Effector memory CD8-positive, alpha-beta T cell (primary cell): Measurements from ENCODE around the gene THSD7A.

Experiments
- ATAC-seq: fragments of 150-1000 bp; cut with Tn5 transposase; replicated peaks from 2 replicates; pipeline ENCODE4 v1.10.0; 2021; ENCODE audit warnings: mild to moderate bottlenecking, moderate library complexity
- DNase-seq, 3 experiments: peaks; one replicate each; pipeline ENCODE4 v3.0.0; 2021
- H3K27ac Mint-ChIP-seq, 2 donors: one replicate each; pipeline ENCODE4 v1.8.0; 2022; ENCODE audit warnings: mild to moderate bottlenecking in 2 of 2, mixed read lengths in 2 of 2, moderate library complexity in 2 of 2
- H3K27me3 Mint-ChIP-seq, 2 donors: one replicate each; pipeline ENCODE4 v1.8.0; 2022; ENCODE audit warnings: mixed read lengths in 2 of 2
- H3K36me3 Mint-ChIP-seq: one replicate; pipeline ENCODE4 v1.8.0; 2022; ENCODE audit warnings: mild to moderate bottlenecking, moderate library complexity, mixed read lengths; ENCODE audit not compliant: insufficient read depth
- H3K4me1 Mint-ChIP-seq, 2 donors: one replicate each; pipeline ENCODE4 v1.8.0; 2022; ENCODE audit warnings: low read depth in 2 of 2, mixed read lengths in 2 of 2
- H3K4me3 Mint-ChIP-seq, 2 donors: one replicate each; pipeline ENCODE4 v1.8.0; 2022; ENCODE audit warnings: mild to moderate bottlenecking in 2 of 2, mixed read lengths in 2 of 2, moderate library complexity in 2 of 2
- H3K9me3 Mint-ChIP-seq, 2 donors: one replicate each; pipeline ENCODE4 v1.8.0; 2022; ENCODE audit warnings: mixed read lengths in 2 of 2
- total RNA-seq, 9 experiments: gene quantifications; one replicate each; lab custom pipeline; 2026; lab: John Stamatoyannopoulos, UW

THSD7A gene, protein sequence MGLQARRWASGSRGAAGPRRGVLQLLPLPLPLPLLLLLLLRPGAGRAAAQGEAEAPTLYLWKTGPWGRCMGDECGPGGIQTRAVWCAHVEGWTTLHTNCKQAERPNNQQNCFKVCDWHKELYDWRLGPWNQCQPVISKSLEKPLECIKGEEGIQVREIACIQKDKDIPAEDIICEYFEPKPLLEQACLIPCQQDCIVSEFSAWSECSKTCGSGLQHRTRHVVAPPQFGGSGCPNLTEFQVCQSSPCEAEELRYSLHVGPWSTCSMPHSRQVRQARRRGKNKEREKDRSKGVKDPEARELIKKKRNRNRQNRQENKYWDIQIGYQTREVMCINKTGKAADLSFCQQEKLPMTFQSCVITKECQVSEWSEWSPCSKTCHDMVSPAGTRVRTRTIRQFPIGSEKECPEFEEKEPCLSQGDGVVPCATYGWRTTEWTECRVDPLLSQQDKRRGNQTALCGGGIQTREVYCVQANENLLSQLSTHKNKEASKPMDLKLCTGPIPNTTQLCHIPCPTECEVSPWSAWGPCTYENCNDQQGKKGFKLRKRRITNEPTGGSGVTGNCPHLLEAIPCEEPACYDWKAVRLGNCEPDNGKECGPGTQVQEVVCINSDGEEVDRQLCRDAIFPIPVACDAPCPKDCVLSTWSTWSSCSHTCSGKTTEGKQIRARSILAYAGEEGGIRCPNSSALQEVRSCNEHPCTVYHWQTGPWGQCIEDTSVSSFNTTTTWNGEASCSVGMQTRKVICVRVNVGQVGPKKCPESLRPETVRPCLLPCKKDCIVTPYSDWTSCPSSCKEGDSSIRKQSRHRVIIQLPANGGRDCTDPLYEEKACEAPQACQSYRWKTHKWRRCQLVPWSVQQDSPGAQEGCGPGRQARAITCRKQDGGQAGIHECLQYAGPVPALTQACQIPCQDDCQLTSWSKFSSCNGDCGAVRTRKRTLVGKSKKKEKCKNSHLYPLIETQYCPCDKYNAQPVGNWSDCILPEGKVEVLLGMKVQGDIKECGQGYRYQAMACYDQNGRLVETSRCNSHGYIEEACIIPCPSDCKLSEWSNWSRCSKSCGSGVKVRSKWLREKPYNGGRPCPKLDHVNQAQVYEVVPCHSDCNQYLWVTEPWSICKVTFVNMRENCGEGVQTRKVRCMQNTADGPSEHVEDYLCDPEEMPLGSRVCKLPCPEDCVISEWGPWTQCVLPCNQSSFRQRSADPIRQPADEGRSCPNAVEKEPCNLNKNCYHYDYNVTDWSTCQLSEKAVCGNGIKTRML (N-terminal part only)
- total RNA-seq: 0 to 0.25 (median 0) reads per million in 9 experiments

DNA sequence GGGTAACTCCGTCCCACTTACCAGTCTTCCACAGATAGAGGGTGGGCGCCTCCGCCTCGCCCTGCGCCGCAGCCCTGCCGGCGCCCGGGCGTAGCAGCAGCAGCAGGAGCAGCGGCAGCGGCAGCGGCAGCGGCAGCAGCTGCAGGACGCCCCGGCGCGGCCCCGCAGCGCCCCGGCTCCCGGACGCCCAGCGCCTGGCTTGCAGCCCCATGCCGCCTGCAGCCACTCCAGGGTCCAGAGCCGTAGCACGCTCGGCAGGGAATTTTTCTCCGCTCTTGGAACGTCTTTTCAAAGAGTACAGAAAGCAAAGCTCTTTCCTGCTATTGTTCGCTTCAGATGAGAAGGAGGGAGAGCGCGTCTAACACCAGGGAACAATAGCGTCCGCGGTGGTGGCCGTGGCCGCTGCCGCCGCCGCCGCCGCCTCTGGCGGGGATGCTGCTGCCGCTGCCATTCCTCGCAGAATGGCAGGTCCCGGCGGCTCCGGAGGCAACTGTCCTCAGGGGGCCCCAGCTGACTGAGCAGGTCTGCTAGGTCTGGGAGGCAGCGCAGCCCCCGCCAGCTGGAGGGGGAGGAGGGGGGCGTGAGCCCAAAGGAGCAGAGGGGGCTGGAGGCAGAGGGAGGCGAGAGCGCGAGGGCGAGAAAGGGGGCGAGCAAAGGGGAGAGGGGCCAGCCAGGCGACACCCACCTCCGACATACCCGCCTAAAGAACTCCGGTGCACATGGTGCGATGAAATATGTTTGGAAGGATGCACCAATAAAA is at the start of gene THSD7A:
TSS of gene THSD7A (minus strand) at position 463 of the 760 bp plus-strand sequence. CDS start at position 211, 252 bp downstream.
- DNase-seq: no peak
- Mint-ChIP-seq H3K27me3 (peaks cover 9 to 20% of the 10 kb centered on the region in 2 donors), H3K4me3 (no peak within 1 kb of the TSS), H3K4me1 (no peaks in the 10 kb centered on the region), H3K9me3 (peaks cover 0 to 3% of the 10 kb centered on the region in 2 donors), H3K36me3 (no peaks in the 10 kb centered on the region), H3K27ac (no peak within 1 kb of the TSS)
- no peak for ATAC-seq

DNA sequence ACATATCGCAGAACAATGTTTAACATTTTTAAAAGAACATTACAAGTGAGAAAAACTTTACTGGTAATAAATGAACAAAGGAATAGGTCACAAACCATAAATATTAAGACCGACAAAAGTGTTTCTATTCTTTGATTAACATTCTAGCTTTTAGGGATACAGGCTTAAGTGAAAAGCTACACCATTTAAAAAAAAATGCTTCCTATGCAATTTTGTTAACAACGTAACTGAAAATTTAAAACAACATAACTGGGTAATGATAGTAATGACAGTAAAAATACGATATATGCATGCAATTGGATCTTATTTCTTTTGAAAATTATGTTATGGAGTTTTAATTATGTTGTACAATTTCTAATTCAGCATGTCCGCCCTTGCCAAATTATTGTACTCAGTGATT is 49.7 kb upstream of the THSD7A start:
- no peak for DNase-seq
- H3K4me3 Mint-ChIP-seq: no peak overlapping the region
- peaks cover 0 to 3% of the 10 kb centered on the region in 2 donors for H3K9me3 Mint-ChIP-seq
- no peaks in the 10 kb centered on the region for H3K36me3 Mint-ChIP-seq
- H3K27ac Mint-ChIP-seq: no peak overlapping the region
- H3K4me1 Mint-ChIP-seq: no peaks in the 10 kb centered on the region
- ATAC-seq: no peak
- H3K27me3 Mint-ChIP-seq: no peaks in the 10 kb centered on the region

DNA sequence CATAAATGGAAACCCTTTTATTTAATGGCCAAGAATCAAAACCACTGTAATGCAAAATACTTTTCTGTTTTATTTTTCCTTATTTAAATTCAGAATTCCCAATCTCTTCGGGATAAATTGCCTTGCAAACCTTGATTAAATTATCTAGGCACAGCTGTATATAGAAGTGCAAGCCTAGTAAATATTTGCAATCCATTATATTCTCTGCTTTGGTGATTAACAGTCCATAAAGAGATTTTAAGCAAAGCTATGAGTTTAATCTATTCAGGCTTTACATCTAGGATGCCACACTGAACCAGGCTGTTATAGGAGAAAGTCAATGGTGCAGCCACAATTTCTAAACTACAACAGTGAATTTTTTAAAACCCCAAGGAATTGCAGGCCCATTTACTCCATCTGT is 43.6 kb upstream of the THSD7A start:
- Mint-ChIP-seq H3K4me3 (no peak overlapping the region), H3K36me3 (no peaks in the 10 kb centered on the region), H3K9me3 (no peaks in the 10 kb centered on the region), H3K4me1 (no peaks in the 10 kb centered on the region), H3K27ac (no peak overlapping the region), H3K27me3 (no peaks in the 10 kb centered on the region)
- DNase-seq (no peak), ATAC-seq (no peak)

DNA sequence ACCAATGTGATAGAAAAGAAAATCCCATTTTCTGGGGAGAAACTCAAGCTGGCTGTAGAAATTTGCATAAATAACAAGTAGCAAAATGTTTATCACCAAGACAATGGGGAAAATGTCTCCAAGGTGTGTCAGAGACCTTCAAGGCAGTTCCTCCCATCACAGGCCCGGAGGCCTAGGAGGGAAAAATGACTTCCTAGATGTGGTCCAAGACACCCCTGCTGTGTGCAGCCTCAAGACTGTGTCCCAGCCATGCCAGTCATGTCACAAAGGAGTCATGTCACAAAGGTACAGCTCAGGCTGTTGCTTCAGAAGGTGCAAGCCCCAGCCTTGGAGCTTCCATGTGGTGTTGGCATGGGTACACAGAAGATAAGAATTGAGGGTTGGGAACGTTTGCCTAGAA is 33.7 kb upstream of the THSD7A start:
- ATAC-seq (no peak), DNase-seq (no peak)
- H3K4me1 Mint-ChIP-seq: no peaks in the 10 kb centered on the region
- no peak overlapping the region for H3K4me3 Mint-ChIP-seq
- no peaks in the 10 kb centered on the region for H3K27me3 Mint-ChIP-seq
- peaks cover 5 to 11% of the 10 kb centered on the region in 2 donors for H3K9me3 Mint-ChIP-seq
- no peaks in the 10 kb centered on the region for H3K36me3 Mint-ChIP-seq
- H3K27ac Mint-ChIP-seq: no peak overlapping the region

DNA sequence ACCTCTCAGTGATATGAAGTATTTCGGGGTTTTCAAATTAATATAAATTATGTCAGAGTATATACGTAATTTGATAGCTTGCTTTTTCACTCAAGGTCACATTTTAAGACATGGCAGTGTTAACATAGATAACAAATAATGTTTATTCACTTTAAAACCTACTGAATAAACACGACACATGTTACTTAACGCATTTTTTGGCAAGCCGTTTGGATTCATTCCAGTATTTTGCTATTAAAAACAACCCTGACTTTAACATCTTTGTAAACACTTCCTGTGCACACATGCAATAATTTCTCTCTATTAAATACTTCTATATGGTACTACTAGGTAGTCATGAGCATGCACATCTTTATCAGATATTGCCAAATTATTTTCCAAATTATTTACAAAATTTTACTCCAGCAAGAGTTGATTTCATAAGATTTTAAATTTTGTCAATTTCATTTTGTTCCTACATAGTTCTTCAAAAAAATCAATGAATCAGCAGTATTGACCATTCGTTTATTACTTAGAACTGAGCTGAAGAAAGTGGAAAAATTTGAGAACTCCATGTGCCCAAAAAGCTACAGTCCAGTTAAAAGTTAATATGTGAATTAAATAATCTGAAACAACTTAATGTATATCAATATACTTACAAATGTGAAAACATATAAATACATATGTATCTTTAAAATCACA is 26.8 kb upstream of the THSD7A start:
- no peaks in the 10 kb centered on the region for H3K36me3 Mint-ChIP-seq
- peaks cover 0 to 3% of the 10 kb centered on the region in 2 donors for H3K9me3 Mint-ChIP-seq
- H3K27me3 Mint-ChIP-seq: no peaks in the 10 kb centered on the region
- no peak overlapping the region for H3K27ac Mint-ChIP-seq
- no peaks in the 10 kb centered on the region for H3K4me1 Mint-ChIP-seq
- H3K4me3 Mint-ChIP-seq: no peak overlapping the region
- ATAC-seq (no peak), DNase-seq (no peak)

DNA sequence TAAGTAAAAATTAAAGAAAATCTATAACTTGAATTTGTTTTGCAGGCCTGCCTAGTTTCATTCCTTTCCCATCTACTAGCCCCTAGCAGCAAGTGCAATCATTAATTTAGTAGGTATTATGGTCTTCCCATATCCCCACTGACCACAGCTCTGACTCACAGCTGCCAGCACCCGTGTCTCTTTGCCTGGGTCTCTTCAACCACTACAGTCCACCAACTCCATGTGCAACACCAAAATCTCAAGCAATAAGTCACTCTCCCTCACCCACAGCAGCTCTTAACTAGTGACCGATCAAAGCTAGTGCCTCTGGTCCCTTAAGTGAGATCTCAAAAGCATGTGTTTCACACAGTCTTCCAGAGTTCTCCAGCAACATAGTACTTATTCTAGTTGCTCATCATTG is 26.0 kb upstream of the THSD7A start:
- ATAC-seq (no peak), DNase-seq (no peak)
- peaks cover 0 to 5% of the 10 kb centered on the region in 2 donors for H3K9me3 Mint-ChIP-seq
- no peak overlapping the region for H3K27ac Mint-ChIP-seq
- H3K27me3 Mint-ChIP-seq: no peaks in the 10 kb centered on the region
- H3K36me3 Mint-ChIP-seq: no peaks in the 10 kb centered on the region
- H3K4me3 Mint-ChIP-seq: no peak overlapping the region
- H3K4me1 Mint-ChIP-seq: no peaks in the 10 kb centered on the region

DNA sequence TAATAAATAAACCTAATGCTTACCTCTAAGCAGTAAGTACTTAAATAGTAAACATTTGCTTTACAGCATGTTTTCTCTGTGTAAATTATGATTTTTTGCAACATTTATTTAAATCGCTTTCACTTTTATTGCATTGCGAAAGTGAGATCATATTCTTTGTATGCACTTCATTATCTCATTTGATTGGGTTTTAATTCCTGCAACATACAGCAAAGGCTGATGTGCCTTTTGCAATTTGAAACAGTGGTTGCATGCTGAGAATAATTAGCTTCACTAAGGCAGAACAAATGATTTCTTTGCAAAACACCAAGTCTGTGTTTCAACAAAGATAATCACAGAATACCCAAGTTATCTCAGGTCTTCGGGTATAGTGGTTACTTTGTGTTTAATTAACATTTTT is 16.3 kb upstream of the THSD7A start:
- Mint-ChIP-seq H3K27ac (no peak overlapping the region), H3K4me1 (no peaks in the 10 kb centered on the region), H3K9me3 (peaks cover 0 to 1% of the 10 kb centered on the region in 2 donors), H3K4me3 (no peak overlapping the region), H3K27me3 (no peaks in the 10 kb centered on the region), H3K36me3 (no peaks in the 10 kb centered on the region)
- ATAC-seq: no peak
- DNase-seq: no peak

DNA sequence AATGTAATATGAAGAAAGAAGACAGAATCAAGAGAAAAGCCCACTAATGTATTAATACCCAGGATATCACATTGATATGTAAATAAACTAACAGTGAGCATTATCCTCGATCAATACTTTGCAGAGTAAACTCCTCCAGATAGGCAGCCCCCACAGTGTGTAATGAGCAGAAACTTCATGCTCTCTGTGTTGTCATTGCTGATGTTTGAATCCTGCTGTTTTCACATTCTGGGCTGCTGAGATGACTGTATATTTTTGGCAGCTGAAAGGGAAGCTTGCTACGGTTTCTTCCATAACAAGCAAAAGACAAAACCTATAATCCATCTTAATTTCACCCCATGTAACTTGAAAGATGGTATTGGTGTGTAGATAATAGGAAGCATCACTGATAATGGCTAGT is 15.3 kb upstream of the THSD7A start:
- H3K36me3 Mint-ChIP-seq: no peaks in the 10 kb centered on the region
- H3K4me3 Mint-ChIP-seq: no peak overlapping the region
- no peaks in the 10 kb centered on the region for H3K9me3 Mint-ChIP-seq
- H3K27ac Mint-ChIP-seq: no peak overlapping the region
- DNase-seq (no peak), ATAC-seq (no peak)
- no peaks in the 10 kb centered on the region for H3K4me1 Mint-ChIP-seq
- no peaks in the 10 kb centered on the region for H3K27me3 Mint-ChIP-seq

DNA sequence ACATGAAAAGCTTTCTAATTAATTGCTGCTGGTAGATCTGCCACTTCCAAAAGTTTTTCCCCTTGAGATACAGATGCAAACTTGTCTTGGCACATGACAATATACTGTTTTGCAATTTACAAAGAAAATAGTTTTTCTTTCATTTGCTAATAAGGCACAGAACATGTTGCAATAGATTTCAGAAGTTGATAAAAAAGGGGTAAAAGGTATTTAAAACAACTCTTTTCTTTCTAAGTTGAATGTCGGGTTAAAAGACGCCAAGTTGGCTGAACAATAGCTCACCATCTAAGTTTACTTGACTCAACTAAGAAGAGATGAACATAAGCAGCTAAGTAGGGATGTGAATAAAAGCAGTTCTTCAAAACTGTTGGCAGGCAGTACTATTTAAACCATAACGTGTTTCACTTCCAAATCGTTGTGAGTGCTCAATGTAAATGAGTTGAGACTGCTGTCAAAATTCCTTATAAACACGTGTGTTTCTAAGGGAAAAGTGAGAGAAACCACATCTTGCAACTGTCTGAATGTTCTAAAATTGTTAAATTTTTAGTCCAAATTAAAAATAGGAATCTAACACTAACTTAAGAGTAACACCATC is 14.5 kb upstream of the THSD7A start:
- Mint-ChIP-seq H3K9me3 (no peaks in the 10 kb centered on the region), H3K36me3 (no peaks in the 10 kb centered on the region), H3K27me3 (no peaks in the 10 kb centered on the region), H3K4me1 (no peaks in the 10 kb centered on the region), H3K4me3 (no peak overlapping the region), H3K27ac (no peak overlapping the region)
- ATAC-seq (no peak), DNase-seq (no peak)

DNA sequence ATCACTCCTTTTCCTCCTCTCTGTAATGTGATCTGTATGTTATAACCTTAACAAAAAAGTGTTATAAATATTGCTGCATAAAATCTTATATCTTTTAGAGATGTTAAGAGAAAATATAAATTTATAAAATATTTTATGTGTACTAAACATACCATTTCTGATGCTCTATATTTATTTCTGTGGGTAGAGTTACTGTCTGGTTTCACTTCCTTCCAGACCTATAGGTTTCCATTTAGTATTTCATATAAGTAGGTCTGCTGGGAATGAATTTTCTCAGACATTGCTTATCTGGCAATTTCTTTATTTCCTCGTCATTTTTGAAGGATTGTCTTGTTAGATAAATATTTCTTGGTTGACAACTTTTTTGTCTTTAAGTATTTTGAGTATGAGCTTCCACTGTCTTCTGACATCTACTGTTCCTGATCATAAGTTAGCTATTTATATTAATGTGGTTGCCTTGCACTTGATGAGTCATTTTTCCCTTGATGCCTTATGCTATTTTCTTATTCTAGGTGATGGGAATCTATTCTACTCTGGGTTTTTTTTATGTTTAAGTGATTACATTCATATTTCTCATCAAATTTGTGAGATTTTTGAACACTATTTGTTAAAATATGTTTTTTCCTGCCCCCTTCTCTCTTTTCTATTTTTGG is 11.2 kb upstream of the THSD7A start:
- DNase-seq (no peak), ATAC-seq (no peak)
- H3K9me3 Mint-ChIP-seq: no peaks in the 10 kb centered on the region
- no peaks in the 10 kb centered on the region for H3K27me3 Mint-ChIP-seq
- H3K27ac Mint-ChIP-seq: no peak overlapping the region
- H3K4me3 Mint-ChIP-seq: no peak overlapping the region
- no peaks in the 10 kb centered on the region for H3K4me1 Mint-ChIP-seq
- no peaks in the 10 kb centered on the region for H3K36me3 Mint-ChIP-seq

DNA sequence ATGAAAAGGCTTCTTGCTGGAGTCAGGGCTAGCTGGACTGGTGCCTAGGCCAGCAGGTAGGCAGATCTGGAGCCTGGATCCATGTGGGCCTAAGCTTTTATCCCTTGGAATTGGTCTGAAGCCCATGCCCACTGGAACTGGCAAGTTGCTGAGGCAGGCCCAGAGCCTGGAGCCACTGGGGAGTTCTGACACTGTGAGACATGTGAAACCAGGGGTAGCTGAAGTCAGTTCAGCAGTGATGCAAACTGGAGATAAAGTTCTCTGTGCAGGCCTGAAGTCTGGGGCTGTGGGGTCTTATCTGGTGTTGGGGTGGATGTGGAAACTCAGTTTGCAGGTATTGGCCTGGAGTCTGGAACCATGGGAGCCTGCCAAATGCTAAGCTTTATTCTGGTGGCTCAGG is 9.7 kb upstream of the THSD7A start:
- ATAC-seq: no peak
- Mint-ChIP-seq H3K36me3 (no peaks in the 10 kb centered on the region), H3K27me3 (no peaks in the 10 kb centered on the region), H3K9me3 (peaks cover 0 to 2% of the 10 kb centered on the region in 2 donors), H3K4me3 (no peak overlapping the region), H3K4me1 (no peaks in the 10 kb centered on the region), H3K27ac (no peak overlapping the region)
- no peak for DNase-seq

DNA sequence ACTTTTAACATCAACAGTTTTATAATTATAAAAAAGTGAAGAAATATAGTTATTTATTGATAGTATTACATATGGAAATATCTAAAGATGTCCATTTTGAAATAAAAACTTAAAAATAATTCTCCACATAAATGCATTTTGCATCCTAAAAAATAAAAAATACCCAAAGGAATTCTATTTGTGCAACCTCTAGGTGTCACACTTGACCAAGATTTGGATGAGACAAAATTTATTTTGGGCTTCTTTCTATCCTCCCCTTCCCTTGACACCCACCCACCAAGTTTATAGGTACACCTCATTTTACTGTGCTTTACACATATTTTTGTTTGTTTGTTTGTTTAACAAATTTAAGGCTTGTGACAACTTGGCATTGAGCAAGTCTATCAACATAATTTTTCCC is 3.3 kb upstream of the THSD7A start:
- Mint-ChIP-seq H3K4me3 (no peak overlapping the region), H3K27me3 (peaks cover 9 to 20% of the 10 kb centered on the region in 2 donors), H3K36me3 (no peaks in the 10 kb centered on the region), H3K4me1 (no peaks in the 10 kb centered on the region), H3K27ac (no peak overlapping the region), H3K9me3 (peaks cover 0 to 2% of the 10 kb centered on the region in 2 donors)
- ATAC-seq (no peak), DNase-seq (no peak)
